ENCODE data around the gene DAPK2.

Gene DAPK2

GRCh38 chr15:63939531-63940130 is 106.7 kb downstream of the DAPK2 start:
- DNase-seq = no peak

DNA sequence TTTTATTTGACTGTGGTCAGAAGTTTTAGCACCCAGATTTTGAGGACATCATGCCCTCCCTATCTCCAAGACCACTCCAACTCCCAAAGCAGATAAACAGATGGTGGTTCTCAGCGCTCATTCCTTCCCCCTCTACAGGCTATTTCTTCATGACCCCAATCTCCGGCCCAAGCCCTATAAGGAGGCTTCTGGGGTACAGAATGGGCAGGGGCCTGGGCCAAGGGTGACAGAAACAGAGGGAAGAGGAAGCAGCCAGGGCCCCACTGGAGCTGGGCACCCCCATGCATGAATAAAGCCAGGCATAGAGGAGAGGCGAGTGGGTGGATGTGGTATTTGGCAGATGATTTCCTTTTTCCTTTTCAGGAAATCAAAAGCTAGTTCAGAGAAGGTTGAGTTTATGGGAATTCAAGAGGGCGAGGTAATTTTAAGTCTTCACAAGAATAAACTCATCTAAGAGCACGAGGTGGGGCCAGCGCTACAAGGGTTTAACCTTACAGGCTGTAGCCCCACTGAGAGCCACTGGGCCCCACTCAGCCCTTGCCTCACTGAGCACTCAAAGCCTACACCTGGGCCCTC is 107.7 kb downstream of the DAPK2 start:
- no peak for DNase-seq

DNA sequence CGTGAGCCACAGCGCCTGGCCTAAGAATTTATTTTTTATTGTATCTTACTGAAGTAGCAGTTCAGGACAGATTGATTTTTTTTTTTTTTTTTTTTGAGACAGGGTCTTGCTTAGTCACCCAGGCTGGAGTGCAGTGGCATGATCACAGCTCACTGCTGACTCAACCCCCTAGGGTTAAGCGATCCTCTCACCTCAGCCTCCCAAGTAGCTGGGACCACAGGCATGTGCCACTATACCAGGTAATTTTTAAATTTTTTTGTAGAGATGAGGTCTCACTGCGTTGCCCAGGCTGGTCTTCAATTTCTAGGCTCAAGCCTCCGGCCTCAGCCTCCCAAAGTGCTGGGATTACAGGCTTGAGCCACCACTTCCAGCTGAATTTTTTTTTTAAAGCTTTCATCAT is 112.8 kb downstream of the DAPK2 start:
- no peak for DNase-seq

DNA sequence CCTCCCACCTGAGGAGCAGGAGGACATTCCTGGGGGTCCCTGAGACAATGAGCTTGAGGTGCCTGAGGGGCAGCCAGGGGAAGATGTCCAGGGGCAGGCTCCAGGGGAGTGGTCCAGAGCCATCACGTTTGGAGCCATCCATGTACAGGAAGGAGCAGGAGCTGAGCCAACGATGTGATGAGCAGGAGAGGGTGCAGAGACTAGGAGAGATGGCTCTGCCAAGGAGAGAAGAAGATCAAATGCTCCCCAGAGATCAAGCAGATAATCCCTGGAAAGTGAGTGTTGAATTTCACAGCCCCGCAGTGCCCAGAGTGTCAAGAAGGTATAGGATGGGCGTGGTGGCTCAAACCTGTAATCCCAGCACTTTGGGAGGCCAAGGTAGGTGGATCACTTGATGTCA is 114.7 kb downstream of the DAPK2 start:
- no peak for DNase-seq

DNA sequence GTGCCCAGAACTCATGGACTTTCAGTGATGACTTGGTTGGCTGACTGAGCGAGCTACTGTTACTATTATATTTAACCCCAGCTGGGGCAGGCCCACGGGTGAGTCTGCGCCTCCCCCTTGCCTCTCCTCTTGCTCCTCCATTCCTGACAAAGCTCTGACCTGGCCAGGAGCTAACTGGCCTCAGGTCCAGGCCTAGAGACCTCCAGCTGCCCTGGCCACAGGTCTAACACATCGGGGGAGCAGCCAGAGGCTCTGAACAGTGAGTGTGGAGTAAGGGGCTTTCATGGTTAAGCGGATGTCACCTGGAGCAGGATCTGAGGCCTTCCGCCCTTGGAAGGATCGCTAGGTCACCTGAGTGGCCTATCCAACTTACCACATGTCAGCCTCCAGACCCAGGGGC is 116.3 kb downstream of the DAPK2 start:
- no peak for DNase-seq

GRCh38 chr15:63928185-63928842 is 118.0 kb downstream of the DAPK2 start:
- no peak for DNase-seq

DNA sequence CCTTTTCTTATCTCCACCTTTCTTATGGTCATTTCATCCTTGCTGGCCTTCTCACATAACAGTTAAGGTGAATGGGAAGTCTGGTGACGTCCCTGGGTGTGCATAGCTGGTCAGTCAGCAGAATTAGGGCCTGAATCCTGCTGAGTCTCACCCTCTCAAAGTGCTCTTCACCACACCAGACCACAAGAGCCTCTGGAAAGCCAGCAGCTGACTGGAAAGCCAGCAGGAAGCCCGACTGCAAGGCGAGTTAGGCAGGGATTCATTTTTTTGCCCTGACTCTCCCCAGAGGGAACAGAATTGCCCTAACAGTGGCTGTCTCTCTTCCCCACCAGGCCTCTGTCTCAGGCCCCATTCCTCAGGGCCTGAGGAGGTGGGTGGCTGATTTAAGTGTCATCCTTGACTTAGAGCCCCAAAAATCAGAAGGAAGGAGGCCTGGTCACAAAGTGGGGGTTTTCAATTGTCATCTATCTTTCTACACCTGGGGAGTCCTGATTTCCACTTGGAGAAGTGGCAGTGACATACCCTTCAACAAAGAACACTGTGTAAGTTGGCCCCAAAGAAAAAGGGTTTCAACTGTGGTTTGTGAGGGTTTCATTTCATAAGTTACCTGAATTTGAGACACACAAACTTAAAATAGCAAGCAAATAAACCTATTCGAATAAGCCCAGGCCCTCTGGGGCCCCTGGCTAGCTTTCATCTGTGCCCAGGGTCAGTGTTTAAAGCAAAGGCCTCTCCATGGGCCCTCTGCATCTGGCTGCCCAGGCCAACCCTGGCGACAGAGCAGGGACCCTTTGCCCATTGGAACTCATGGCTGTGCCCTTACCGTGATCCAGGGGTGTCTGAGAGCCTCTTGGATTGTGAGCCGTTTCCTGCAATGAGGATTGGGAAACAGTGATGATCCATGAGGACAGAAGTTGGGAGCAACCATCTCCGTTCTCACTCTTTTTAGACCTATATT is 122.0 kb downstream of the DAPK2 start:
- no peak for DNase-seq

GRCh38 chr15:63922916-63923315 is 123.4 kb downstream of the DAPK2 start:
- DNase-seq = no peak

DNA sequence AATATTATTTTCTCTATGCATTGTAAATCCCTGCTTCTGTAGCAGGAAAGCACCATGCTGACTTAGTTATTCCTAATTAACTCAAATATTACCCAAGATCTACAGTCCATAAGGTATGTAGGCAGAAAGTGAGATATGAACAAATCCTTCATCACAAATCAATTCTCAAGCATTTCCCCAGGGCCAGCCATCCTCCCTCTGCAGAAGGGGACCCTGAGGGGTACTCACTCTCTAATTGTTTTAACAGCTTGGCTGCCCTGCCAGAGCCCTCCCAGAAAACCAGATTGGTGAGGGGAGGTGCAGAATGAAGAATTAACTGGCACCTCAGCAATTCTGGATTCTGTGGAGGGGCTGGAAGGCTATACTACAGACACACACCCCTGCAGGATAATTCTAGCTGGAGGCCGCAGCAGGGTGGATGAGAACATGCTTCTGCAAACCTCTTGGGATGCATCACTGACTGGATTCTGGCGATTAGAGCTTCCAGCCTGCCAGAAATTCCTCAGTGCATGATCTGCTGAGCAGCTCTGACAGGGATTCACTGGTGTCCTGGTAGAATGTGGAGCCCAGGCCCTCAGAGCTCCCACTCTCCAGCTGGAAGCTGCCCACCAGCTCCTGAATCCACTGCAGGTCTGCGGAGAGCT is 123.9 kb downstream of the DAPK2 start:
- DNase-seq = no peak

- no peak for DNase-seq
Observed at GRCh38 chr15:63920504-63921175, 125.6 kb downstream of the DAPK2 start.

GRCh38 chr15:63918901-63919348 is 127.4 kb downstream of the DAPK2 start:
- no peak for DNase-seq

- peak; percentile 18 for DNase-seq
Observed at GRCh38 chr15:63918317-63918672, 128.0 kb downstream of the DAPK2 start.

DNA sequence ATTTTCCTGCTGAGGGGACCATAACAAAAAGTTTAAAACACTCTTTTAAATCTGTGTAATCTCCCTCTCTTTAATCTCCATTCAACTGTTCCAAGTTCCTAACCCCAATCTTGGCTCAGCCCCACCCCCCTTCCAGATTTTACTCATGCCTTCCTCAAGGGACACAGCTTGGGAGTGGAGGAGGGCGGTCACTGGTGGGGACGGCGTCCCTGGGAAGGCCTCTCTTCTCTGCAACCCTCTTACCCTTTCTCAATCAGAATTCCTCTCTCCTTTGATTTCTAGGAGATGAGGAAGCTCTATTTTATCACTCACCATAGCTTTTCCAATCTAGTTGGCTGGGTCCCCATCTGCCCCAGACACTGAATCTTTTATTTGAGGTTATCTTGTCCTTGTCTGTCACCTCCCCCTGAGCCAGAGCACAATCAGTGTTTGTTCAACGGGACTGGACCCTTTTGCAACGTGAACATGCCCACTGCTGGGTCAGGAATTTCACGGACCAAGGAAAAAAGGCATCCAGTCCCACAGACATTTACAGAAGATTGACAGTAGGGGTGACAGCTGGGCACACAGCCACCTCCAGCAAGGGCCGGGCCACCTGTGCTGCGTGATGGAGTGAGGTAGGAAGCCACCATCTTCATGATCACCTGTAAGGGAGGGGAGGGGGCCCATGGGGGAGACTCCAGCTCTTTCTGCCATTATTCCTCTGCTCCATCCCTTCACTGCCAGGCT is 128.5 kb downstream of the DAPK2 start:
- DNase-seq = no peak

- no peak for DNase-seq
Observed at GRCh38 chr15:63915873-63916771, 130.2 kb downstream of the DAPK2 start.

DNA sequence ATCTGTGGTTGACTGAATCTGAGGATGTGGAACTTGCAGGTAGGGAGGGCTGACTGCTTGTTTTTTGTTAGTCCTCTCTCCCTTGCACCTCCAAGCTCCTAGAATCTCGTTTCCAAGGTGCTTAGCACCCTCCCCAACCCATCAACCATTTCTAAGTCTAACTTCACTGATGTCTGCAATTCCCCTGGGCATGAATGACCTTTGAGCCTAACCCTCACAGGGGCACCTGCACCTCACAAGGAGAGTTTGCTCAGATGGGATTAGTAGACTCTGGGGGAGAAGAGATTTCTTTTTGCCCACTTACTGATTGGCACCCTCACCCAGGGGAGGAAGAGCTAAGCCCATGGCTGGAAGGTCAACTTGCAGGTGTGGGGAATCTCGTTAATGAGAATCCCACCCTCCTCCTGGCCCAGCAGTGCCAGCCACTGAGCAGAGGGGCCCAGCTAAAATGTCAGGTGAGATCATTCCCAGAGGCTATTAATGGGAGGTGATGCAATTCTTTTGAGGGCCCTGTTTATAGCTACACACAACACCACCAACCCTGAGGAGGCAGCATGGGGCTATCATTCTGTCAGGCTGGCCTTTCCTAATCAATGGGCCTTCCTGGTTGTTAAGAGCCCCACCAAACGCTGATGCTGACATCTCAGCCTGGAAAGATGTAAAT is 130.9 kb downstream of the DAPK2 start:
- DNase-seq = no peak

GRCh38 chr15:63913786-63914315 is 132.4 kb downstream of the DAPK2 start:
- no peak for DNase-seq

- DNase-seq = no peak
Observed at GRCh38 chr15:63913336-63913735, 132.9 kb downstream of the DAPK2 start.

- DNase-seq = no peak
Observed at GRCh38 chr15:63912061-63912615, 134.1 kb downstream of the DAPK2 start.

GRCh38 chr15:63911160-63911559 is 135.1 kb downstream of the DAPK2 start:
- no peak for DNase-seq

Measured in NCI-H1092 (cell line).